Naive B cell (primary cell): ENCODE data around the gene ZYG11A. TPM values are rescaled to one million over a fixed set of nuclear protein-coding genes. Genes with fewer than 3 reads are reported as not detected.

ENCODE experiments used
- ATAC-seq, 2 donors: fragments of 150-1000 bp; cut with Tn5 transposase; 2 replicates each; pipeline ENCODE4 v1.10.0; 2021; ENCODE audit warnings: low read depth in 2 of 2, mild to moderate bottlenecking in 2 of 2, moderate library complexity in 2 of 2
- DNase-seq: peaks from one replicate; pipeline ENCODE4 v3.0.0; 2022
- H3K27ac Mint-ChIP-seq, 6 donors: one replicate each; pipeline ENCODE4 v1.8.0; 2020 to 2022; ENCODE audit warnings: mild to moderate bottlenecking in 6 of 6, mixed read lengths in 6 of 6, moderate library complexity in 5 of 6, inconsistent platforms in 2 of 6
- H3K27me3 Mint-ChIP-seq, 3 donors: one replicate each; pipeline ENCODE4 v1.8.0; 2021 to 2022; ENCODE audit warnings: mixed read lengths in 3 of 3, mild to moderate bottlenecking in 1 of 3
- H3K36me3 Mint-ChIP-seq, 2 donors: one replicate each; pipeline ENCODE4 v1.8.0; 2020 to 2022; ENCODE audit warnings: mixed read lengths in 2 of 2, inconsistent platforms in 1 of 2, mild to moderate bottlenecking in 1 of 2
- H3K4me1 Mint-ChIP-seq, 3 donors: one replicate each; pipeline ENCODE4 v1.8.0; 2020 to 2022; ENCODE audit warnings: mixed read lengths in 3 of 3, inconsistent platforms in 1 of 3, mild to moderate bottlenecking in 1 of 3, moderate library complexity in 1 of 3
- H3K4me3 Mint-ChIP-seq, 8 donors: one replicate each; pipeline ENCODE4 v1.8.0; 2020 to 2022; ENCODE audit warnings: mild to moderate bottlenecking in 8 of 8, mixed read lengths in 8 of 8, moderate library complexity in 8 of 8, inconsistent platforms in 2 of 8
- H3K9me3 Mint-ChIP-seq, 7 donors: one replicate each; pipeline ENCODE4 v1.8.0; 2020 to 2022; ENCODE audit warnings: mixed read lengths in 7 of 7, mild to moderate bottlenecking in 5 of 7, inconsistent platforms in 2 of 7, moderate library complexity in 1 of 7
- polyA plus RNA-seq, 6 donors: library from polyadenylated mRNA; unstranded; fragments of 300-500 nt; fragmentation: Illumina TruSeq; gene quantifications; one replicate each; pipeline ENCODE4 v1.2.3, GENCODE V29; 2021; ENCODE audit warnings: low read depth in 6 of 6

ZYG11A gene
- polyA plus RNA-seq, 6 donors from 2014 or later = not detected

DNA sequence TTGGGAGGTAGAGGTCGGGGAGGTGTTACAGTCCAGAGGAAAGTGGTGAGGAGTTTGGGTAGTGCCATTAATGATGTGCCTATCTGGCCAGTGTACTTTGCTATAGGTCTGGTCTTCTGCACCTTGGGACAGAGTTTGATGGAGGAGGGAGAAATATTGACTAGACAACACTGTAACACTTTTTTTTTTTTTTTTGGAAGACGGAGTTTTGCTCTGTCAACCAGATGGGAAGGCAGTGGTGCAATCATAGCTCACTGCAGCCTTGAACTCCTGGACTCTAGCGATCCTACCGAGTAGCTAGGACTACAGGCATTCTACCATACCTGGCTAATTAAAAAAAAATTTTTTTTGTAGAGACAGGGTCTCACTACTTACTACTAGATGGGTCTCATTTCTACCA lies 86.5 kb downstream of the ZYG11A start:
- H3K27ac Mint-ChIP-seq = no peak overlapping the region
- H3K9me3 Mint-ChIP-seq = no peaks in the 10 kb centered on the region
- H3K4me3 Mint-ChIP-seq = peak overlapping the region in 2 of 8 donors; percentile 4 to 10

DNA sequence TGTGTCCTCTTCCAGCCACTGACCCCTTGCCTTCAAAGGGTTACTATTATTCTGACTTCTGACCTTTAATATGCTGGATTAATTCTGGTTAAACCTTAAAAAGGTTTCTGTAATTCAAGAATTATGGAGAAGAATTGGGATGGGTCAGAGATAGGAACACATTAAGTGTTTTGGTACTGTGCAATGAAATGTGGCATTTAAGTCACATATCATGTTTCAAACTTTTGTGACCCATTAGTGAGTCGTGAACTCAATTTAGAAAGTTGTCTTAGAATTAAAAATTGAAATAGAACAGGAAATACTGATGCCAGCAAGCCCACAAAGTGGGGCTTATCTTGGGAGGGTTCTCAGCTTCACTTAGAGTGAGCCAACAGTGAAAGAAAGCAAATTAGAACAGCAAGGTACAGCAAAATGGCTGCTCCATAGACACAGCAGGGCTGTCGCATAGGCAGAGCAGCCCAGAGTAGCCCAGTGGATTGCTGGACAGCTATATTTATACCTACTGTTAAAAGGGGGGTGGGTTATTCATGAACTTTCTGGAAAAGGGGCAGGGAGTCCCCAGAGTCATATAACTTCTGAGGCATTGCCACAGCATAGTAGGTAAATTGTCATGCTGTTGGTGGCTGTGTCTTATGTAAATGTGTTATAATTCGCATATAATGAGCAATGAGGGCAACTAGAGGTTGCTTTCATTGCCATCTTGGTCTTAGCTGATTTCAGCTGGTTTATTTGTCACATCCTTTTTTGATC lies 95.0 kb downstream of the ZYG11A start:
- ATAC-seq (no peak), DNase-seq (no peak)
- Mint-ChIP-seq H3K27ac (no peak overlapping the region), H3K4me1 (no peaks in the 10 kb centered on the region), H3K27me3 (peaks cover 0 to 10% (median 6%) of the 10 kb centered on the region in 3 donors), H3K4me3 (no peak overlapping the region), H3K9me3 (no peaks in the 10 kb centered on the region), H3K36me3 (peaks cover 0 to 8% of the 10 kb centered on the region in 2 donors)

More for the DNA sequence above, 86.5 kb downstream of the ZYG11A start:
- Mint-ChIP-seq H3K36me3 (no peaks in the 10 kb centered on the region), H3K27me3 (peaks cover 13 to 19% (median 17%) of the 10 kb centered on the region in 3 donors), H3K4me1 (peaks cover 14 to 20% (median 18%) of the 10 kb centered on the region in 3 donors)
- DNase-seq (no peak), ATAC-seq (no peak)

DNA sequence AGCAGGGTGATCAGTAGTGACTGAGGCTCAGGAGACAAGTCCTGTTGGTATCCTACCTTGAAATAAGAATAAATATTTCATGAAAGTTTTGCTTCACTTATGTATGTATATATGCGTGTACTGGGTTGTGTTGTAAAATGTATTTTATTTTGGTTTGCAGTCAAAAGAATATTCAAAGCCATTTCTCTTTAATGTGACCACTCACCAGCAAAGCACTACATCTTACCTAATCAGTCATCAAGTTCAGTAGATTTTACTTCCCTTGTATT lies 95.6 kb downstream of the ZYG11A start:
- DNase-seq (no peak), ATAC-seq (no peak)
- H3K4me1 Mint-ChIP-seq = no peaks in the 10 kb centered on the region
- H3K36me3 Mint-ChIP-seq = peaks cover 0 to 8% of the 10 kb centered on the region in 2 donors
- H3K27ac Mint-ChIP-seq = no peak overlapping the region
- peaks cover 0 to 10% (median 6%) of the 10 kb centered on the region in 3 donors for H3K27me3 Mint-ChIP-seq
- H3K9me3 Mint-ChIP-seq = no peaks in the 10 kb centered on the region
- no peak overlapping the region for H3K4me3 Mint-ChIP-seq

DNA sequence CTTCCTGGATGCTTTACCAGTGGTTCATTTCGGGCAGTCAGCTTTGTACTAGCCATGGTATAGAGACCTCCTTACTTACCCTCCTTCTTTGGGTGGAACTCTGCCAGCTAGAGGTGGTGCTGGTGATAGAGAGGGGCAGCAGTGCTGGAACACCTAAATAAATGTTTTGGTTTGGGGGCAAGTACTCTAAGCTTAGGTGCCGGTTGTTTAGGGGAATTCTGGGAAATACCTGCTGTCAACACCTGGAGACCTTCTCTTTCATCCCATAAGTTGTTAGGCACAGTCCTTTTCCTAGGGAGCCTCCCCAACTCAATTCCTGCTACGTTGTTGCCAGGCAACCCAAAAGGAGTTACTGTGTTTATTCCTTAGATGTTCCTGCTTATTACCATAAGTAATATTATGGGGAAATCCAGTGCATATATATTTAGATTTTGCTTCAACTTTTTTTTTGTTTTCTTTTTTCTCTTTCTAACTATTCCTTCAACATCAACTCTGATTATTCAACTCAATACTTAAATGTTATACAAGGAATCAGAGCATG lies 101.4 kb downstream of the ZYG11A start:
- DNase-seq = no peak
- peaks cover 0 to 10% (median 6%) of the 10 kb centered on the region in 3 donors for H3K27me3 Mint-ChIP-seq

DNA sequence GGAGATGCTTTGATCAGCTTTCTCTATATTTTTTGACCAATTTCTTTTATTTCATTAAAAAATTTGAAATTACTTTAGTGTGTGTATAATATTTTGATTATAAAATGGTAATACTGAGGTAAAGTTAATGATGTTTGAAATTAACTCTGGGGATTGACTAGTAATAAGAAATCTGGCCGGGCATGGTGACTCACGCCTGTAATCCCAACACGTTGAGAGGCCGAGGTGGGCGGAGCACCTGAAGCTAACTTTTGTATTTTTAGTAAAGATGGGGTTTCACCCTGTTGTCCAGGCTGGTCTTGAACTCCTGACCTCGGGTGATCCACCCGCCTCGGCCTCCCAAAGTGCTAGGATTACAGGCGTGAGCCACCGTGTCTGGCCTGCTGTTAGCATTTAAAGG lies 102.0 kb downstream of the ZYG11A start:
- DNase-seq (no peak), ATAC-seq (no peak)
- Mint-ChIP-seq H3K36me3 (peaks cover 0 to 8% of the 10 kb centered on the region in 2 donors), H3K4me1 (peaks cover 0 to 4% (median 0%) of the 10 kb centered on the region in 3 donors), H3K27ac (no peak overlapping the region), H3K9me3 (peaks cover 0 to 6% (median 2%) of the 10 kb centered on the region in 7 donors), H3K4me3 (no peak overlapping the region), H3K27me3 (peaks cover 0 to 10% (median 6%) of the 10 kb centered on the region in 3 donors)

More for the DNA sequence above, 101.4 kb downstream of the ZYG11A start:
- peaks cover 0 to 8% of the 10 kb centered on the region in 2 donors for H3K36me3 Mint-ChIP-seq
- H3K27ac Mint-ChIP-seq = no peak overlapping the region
- no peaks in the 10 kb centered on the region for H3K9me3 Mint-ChIP-seq
- peaks cover 0 to 4% (median 0%) of the 10 kb centered on the region in 3 donors for H3K4me1 Mint-ChIP-seq
- no peak for ATAC-seq
- no peak overlapping the region for H3K4me3 Mint-ChIP-seq

Other genes with a start within 250 kb of the ZYG11A start
- 10 to 100 TPM; 22.2 to 49.8 (median 34.8) TPM for gene GPX7, start 240.4 kb upstream of the ZYG11A start, polyA plus RNA-seq
- gene SHISAL2A, start 209.6 kb upstream of the ZYG11A start, polyA plus RNA-seq = 10 to 100 TPM in 5 of 6 donors, 1 to 10 TPM in 1; 7.4 to 19.6 (median 15.7) TPM
- gene COA7, start 144.4 kb upstream of the ZYG11A start, polyA plus RNA-seq = 1 to 10 TPM; 1.3 to 2.3 (median 1.8) TPM
- 10 to 100 TPM in 5 of 6 donors, 1 to 10 TPM in 1; 6.8 to 14.2 (median 12.9) TPM for gene ZYG11B, start 116.3 kb upstream of the ZYG11A start, polyA plus RNA-seq
- 10 to 100 TPM in 1 of 6 donors, 1 to 10 TPM in 5; 7.0 to 15.2 (median 9.6) TPM for gene ECHDC2, start 79.0 kb downstream of the ZYG11A start, polyA plus RNA-seq
- 100 to 1,000 TPM; 126 to 206 (median 169) TPM for gene SCP2, start 84.5 kb downstream of the ZYG11A start, polyA plus RNA-seq
- gene PODN, start 219.5 kb downstream of the ZYG11A start, polyA plus RNA-seq = not detected